Activated CD4-positive, alpha-beta T cell treated with anti-CD3 and anti-CD28 coated beads, Interleukin-2, amount 50 U/mL, for 48 hours (primary cell): Measurements from ENCODE around the gene MGMT.

Experiments used
- DNase-seq, 2 experiments: peaks; one replicate each; pipeline ENCODE4 v3.0.0-alpha.2; 2020

Gene MGMT

DNA sequence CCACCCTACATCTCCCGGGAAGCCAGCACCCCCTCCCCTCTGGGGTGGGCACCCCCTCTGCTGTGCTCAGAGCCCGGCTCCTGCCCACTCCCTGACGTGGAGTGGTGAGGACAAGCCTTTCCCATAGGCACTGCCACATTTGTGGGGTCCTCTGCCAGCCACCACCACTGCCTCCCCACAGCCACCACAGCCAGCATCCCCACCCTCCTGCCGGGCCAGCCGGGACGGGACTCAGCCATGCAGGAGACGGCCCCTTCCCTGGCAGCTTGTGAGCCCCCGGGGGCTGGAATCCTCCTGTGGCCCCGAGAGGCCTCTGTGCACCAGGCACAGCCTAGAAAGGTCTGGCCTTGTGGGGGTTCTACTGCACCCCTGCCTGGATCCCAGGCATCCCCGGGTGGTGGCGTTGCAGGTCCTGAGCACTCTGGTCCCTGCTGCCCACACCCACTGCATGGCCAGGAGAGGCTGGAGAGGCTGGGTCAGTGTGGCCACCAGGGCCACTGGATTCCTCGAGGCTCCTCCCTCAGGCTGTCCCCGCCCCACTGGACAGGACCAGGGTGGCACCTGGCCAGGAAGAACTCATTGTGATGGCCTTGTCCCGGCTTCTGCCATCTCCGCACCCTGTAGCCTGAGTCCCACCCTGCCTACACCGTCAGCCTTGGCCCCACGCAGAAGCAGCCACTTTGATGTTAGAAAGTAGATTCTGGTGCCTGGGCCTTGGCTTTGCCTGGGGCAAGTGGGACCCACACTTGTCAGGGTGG, 349.0 kb downstream of the MGMT start:
- no peak for DNase-seq

- DNase-seq = no peak
Measured at GRCh38 chr10:129816656-129817045, 349.6 kb downstream of the MGMT start.
